Ectodermal cell (in vitro differentiated cells): ENCODE data around the gene CDC14A.

Source experiments
- H3K27ac ChIP-seq: 2 replicates; pipeline ENCODE4 v1.7.0; 2013; ENCODE audit warnings: mild to moderate bottlenecking, low read depth, low read length; ENCODE audit not compliant: insufficient read depth, poor library complexity, severe bottlenecking
- H3K27me3 ChIP-seq: 2 replicates; pipeline ENCODE4 v1.7.0; 2013; ENCODE audit warnings: mild to moderate bottlenecking, low read length; ENCODE audit not compliant: insufficient read depth, control insufficient read depth, poor library complexity, severe bottlenecking
- H3K36me3 ChIP-seq: one replicate; pipeline ENCODE4 v1.7.0; 2013; ENCODE audit warnings: low read length; ENCODE audit not compliant: control insufficient read depth, insufficient read depth
- H3K4me1 ChIP-seq: one replicate; pipeline ENCODE4 v1.7.0; 2013; ENCODE audit warnings: low read length; ENCODE audit not compliant: control insufficient read depth, insufficient read depth
- H3K4me3 ChIP-seq: 2 replicates; pipeline ENCODE4 v1.7.0; 2013; ENCODE audit warnings: low read depth, low read length, control low read depth; ENCODE audit not compliant: insufficient read depth
- H3K9me3 ChIP-seq: 2 replicates; pipeline ENCODE4 v1.7.0; 2013; ENCODE audit warnings: mild to moderate bottlenecking, low read length, moderate library complexity; ENCODE audit not compliant: control insufficient read depth
- WGBS, 2 experiments: methylation state at CpG; one replicate each; pipeline ENCODE4 v1.1.7; 2013; ENCODE audit warnings: missing lambda C conversion rate in 2 of 2; 5-methylcytosine and 5-hydroxymethylcytosine counted together

The CDC14A gene

GRCh38 chr1:100565937-100566699 lies 213.8 kb downstream of the CDC14A start:
- no peaks in the 10 kb centered on the region for H3K27me3 ChIP-seq
- no peak overlapping the region for H3K4me3 ChIP-seq
- H3K36me3 ChIP-seq: no peaks in the 10 kb centered on the region
- H3K27ac ChIP-seq: no peak overlapping the region
- no peaks in the 10 kb centered on the region for H3K9me3 ChIP-seq
- no peaks in the 10 kb centered on the region for H3K4me1 ChIP-seq
- 44 to 56% methylated on average over 2 to 5 of the region's 5 CpGs for WGBS, 2 experiments

DNA sequence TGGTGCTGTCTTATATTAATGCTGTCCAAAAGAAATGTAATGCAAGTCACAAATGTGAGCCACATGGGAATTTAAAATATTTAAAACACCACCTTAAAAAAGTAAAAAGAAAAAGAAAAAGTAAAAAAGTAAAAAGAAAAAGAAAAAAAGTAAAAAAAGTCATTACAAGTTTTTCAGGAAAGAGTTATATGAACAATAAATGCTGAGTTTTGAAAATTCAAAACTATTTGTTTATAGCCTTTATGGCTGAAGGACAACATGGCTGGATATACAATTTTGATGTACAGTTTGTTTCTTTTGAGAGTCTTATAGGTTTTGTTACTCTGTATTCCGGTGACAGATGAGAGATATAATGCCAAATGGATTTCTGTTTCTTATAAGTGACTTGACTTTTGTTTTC lies 214.8 kb downstream of the CDC14A start:
- H3K9me3 ChIP-seq: no peaks in the 10 kb centered on the region
- H3K27me3 ChIP-seq: no peaks in the 10 kb centered on the region
- H3K4me1 ChIP-seq: no peaks in the 10 kb centered on the region
- H3K36me3 ChIP-seq: no peaks in the 10 kb centered on the region
- WGBS, 2 experiments: 0 to 4% methylated on average over 1 of the region's 1 CpG
- H3K27ac ChIP-seq: no peak overlapping the region
- no peak overlapping the region for H3K4me3 ChIP-seq
